Measurements from ENCODE around the gene MOSMO.

The MOSMO gene

DNA sequence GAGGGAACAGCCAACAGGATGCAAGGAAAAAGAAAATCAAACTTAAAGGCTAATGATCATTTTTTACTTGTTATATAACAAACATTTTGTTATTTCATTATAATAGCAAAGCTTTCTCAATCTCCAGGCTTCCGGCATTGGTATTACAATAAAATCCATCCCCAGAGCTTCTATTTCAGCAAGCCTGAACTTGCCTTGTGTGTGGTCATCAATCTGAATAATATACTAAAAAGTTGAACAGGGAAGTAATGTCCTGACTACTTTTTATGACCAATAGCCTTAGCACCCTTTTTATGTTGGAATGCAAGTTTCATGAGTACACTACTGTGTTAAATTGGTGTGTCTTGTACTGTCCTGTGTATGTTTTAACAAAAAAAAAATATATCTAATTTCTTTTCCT lies 57.3 kb downstream of the MOSMO start:
- in situ Hi-C loops (cut with MboI; ENCODE audit: low pct_unique_long_range_greater_than_20kb, low sequenced_read_pairs, unreplicated experiment): no loop called here
- no peak for DNase-seq (ENCODE audit: low spot score)
- TF ChIP-seq, protein P1, sequence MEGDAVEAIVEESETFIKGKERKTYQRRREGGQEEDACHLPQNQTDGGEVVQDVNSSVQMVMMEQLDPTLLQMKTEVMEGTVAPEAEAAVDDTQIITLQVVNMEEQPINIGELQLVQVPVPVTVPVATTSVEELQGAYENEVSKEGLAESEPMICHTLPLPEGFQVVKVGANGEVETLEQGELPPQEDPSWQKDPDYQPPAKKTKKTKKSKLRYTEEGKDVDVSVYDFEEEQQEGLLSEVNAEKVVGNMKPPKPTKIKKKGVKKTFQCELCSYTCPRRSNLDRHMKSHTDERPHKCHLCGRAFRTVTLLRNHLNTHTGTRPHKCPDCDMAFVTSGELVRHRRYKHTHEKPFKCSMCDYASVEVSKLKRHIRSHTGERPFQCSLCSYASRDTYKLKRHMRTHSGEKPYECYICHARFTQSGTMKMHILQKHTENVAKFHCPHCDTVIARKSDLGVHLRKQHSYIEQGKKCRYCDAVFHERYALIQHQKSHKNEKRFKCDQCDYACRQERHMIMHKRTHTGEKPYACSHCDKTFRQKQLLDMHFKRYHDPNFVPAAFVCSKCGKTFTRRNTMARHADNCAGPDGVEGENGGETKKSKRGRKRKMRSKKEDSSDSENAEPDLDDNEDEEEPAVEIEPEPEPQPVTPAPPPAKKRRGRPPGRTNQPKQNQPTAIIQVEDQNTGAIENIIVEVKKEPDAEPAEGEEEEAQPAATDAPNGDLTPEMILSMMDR (IDR thresholded peaks at IDR 0.05; ENCODE audit: extremely low read depth, insufficient read depth, missing control alignments): no peak

DNA sequence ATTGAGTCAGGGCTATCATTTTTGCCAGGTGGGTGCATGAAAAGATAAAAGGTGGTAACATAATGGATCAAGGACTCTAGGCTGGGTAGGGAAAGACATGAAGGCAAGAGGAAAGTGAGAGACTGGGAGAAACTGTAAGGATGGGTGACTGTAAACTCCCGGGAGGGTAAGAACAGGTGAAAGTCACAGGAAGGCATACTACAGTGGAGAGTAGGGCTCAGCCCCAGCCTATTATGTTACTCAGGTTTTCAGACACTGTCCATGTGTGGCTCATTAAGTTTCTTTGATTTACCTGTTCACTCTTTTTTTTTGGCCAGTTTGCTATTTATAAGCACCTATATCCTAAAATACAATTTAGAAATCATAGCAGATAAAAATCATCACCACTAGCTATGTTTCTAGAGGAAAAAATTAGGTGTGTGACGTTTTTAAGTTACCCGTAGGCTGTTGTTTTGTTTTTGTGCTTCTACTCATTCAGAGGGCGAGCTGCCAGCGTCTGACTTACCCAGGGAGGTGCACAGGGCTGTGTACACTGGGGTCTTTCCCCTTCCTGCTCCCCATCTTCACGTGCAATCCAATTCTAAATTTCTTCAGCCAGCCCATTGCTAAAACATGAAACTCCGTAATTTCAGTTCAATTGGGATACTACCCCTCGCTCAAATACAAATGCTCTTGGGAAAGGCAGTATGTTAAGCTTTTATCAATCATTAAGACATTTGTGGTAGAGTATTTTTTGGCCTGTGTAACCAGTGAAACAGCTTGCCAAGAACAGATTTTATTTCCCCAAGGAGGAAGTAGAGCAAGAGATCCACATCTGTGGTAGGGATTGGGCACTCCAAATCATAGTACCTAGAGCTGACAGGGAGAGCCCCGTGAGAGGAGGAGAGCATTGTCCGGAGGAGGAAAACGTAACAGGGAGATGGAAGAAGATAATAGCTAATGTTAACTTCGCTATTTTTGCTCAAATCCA lies 62.7 kb downstream of the MOSMO start:
- in situ Hi-C loops (cut with MboI; ENCODE audit: low pct_unique_long_range_greater_than_20kb, low sequenced_read_pairs, unreplicated experiment): no loop called here
- TF ChIP-seq, protein P1 (IDR thresholded peaks at IDR 0.05; ENCODE audit: extremely low read depth, insufficient read depth, missing control alignments): no peak
- no peak for DNase-seq (ENCODE audit: low spot score)

DNA sequence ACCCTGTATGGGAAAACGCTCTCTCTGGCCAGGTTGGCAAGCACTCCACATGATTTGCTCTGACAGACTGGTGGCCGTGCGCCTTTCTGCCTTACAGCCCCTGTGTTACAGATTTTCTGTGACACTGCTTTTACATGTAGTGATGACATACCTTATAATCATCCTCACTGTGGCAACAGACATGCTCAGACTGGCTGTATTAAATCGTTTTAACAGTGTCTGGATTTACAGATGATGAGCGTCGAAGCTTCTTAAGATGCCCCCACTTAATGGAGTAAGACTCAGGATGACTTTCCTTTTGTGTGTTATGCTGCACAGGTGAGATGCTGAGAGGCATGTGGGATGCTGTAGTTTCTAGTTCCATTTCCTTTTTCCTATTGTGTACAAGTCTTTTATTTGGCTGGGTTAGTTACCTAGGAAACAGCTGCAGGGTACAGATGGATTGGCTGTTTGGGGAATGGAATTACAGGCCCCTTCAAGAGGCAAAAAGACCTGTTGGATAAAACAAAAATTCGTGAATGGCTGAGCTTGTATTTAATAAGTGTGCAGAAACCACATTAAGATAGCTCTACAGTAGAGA lies 63.5 kb downstream of the MOSMO start:
- no peak for DNase-seq (ENCODE audit: low spot score)
- TF ChIP-seq, protein P1 (IDR thresholded peaks at IDR 0.05; ENCODE audit: extremely low read depth, insufficient read depth, missing control alignments): no peak
- in situ Hi-C loops (cut with MboI; ENCODE audit: low pct_unique_long_range_greater_than_20kb, low sequenced_read_pairs, unreplicated experiment): no loop called here

DNA sequence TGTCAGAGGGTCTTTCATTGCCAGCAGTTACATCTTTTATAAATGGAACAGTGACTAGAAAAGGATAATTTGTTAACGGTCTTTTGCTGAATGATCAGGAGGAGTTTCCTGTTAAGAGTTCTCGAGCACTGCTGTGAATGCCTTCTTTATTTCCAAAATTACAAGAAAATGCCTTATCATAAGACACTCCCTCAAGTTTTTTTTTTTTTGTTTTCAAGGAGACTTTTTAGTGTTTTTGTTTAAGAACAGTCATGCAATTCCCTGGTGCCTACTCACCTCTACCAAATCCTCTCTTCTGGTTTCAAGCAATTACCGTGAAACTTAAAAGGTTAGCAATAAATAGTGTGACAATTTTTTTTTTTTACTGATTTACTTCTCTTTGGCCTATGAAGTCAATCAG lies 65.4 kb downstream of the MOSMO start:
- in situ Hi-C loops (cut with MboI; ENCODE audit: low pct_unique_long_range_greater_than_20kb, low sequenced_read_pairs, unreplicated experiment): no loop called here
- DNase-seq (ENCODE audit: low spot score): no peak
- TF ChIP-seq, protein P1 (IDR thresholded peaks at IDR 0.05; ENCODE audit: extremely low read depth, insufficient read depth, missing control alignments): no peak

DNA sequence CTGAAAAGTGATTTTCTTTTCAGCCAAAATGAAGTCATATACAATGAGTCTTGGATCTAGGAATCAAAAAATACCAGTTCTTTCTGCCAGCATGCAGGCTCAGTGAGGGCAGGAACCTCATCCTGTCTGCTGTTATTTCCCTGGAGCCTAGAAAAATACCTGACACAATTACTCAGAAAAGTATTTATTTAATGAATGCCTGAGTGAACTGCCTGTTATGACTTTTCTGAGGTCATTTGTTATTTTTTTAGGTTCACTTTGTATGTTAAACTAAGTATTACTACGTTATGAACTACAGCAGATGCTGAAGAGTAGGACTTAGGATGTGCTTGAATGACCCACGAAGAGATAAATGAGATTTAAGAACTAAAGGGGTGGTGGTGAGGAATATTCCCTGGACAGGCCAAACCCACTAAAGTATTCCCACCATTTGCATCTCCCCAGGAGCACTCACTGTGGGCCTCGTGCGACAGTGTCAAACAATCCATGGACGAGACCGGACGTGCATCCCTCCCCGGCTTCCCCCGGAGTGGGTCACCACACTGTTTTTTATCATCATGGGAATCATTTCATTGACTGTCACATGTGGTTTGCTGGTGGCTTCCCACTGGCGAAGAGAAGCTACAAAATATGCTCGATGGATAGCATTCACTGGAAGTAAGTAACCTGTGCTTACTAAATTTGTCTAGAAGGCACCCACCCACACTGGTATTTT lies 67.3 kb downstream of the MOSMO start:
- no peak for DNase-seq (ENCODE audit: low spot score)
- in situ Hi-C loops (cut with MboI; ENCODE audit: low pct_unique_long_range_greater_than_20kb, low sequenced_read_pairs, unreplicated experiment): no loop called here
- TF ChIP-seq, protein P1 (IDR thresholded peaks at IDR 0.05; ENCODE audit: extremely low read depth, insufficient read depth, missing control alignments): no peak

DNA sequence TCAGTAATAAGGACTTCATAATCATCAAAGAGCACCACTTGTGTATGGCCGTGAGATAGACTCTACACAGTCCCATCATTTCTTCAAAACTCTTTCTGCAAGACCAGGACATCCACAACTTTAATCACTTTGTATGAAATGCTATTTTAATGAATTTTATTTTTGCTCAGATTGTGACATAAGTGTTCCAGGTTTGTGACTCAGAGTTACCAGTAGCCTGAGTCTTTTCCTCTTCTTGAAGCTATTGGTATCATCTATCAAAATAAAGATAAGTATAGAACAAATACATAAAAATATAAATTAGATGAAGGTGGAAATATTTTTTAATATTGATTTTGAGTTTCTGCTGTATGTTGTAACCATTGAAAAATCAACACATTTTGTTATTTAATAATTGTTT lies 67.9 kb downstream of the MOSMO start:
- no peak for DNase-seq (ENCODE audit: low spot score)
- in situ Hi-C loops (cut with MboI; ENCODE audit: low pct_unique_long_range_greater_than_20kb, low sequenced_read_pairs, unreplicated experiment): no loop called here
- TF ChIP-seq, protein P1 (IDR thresholded peaks at IDR 0.05; ENCODE audit: extremely low read depth, insufficient read depth, missing control alignments): no peak
